ENCODE data around the gene FAM174A. TPM values are rescaled to one million over a fixed set of nuclear protein-coding genes. Genes with fewer than 3 reads are reported as not detected.

FAM174A gene
- total and polyA plus RNA-seq, 2 experiments from 2014 or later, result 25.1 to 29.0 TPM

- H2AFZ ChIP-seq, result no peak overlapping the region
- TF ChIP-seq, protein P1, sequence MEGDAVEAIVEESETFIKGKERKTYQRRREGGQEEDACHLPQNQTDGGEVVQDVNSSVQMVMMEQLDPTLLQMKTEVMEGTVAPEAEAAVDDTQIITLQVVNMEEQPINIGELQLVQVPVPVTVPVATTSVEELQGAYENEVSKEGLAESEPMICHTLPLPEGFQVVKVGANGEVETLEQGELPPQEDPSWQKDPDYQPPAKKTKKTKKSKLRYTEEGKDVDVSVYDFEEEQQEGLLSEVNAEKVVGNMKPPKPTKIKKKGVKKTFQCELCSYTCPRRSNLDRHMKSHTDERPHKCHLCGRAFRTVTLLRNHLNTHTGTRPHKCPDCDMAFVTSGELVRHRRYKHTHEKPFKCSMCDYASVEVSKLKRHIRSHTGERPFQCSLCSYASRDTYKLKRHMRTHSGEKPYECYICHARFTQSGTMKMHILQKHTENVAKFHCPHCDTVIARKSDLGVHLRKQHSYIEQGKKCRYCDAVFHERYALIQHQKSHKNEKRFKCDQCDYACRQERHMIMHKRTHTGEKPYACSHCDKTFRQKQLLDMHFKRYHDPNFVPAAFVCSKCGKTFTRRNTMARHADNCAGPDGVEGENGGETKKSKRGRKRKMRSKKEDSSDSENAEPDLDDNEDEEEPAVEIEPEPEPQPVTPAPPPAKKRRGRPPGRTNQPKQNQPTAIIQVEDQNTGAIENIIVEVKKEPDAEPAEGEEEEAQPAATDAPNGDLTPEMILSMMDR (IDR thresholded peaks at IDR 0.05; ENCODE audit: poor library complexity), result no peak
- TF ChIP-seq EZH2 (IDR thresholded peaks at IDR 0.05; ENCODE audit: borderline replicate concordance) (no peak), EZH2phosphoT487 (IDR thresholded peaks at IDR 0.05; ENCODE audit: low read depth, severe bottlenecking, unreplicated experiment) (no peak)
- H3K4me1 ChIP-seq (ENCODE audit: insufficient read depth), result no peaks in the 10 kb centered on the region
- WGBS (ENCODE audit: low lambda C conversion rate, missing lambda C conversion rate), result 90% methylated on average over 2 of the region's 2 CpGs
- no peaks in the 10 kb centered on the region for H3K36me3 ChIP-seq (replicated peaks; ENCODE audit: insufficient read depth, low read depth)
- DNase-seq (ENCODE audit: low spot score), result no peak
- no peak overlapping the region for H3K4me2 ChIP-seq
- H3K27ac ChIP-seq, result no peak overlapping the region
- no peaks in the 10 kb centered on the region for H3K9me2 ChIP-seq (replicated peaks; ENCODE audit: insufficient read depth)
- H4K20me1 ChIP-seq (ENCODE audit: insufficient read depth, poor library complexity, severe bottlenecking), result no peaks in the 10 kb centered on the region
- no peak overlapping the region for H3K4me3 ChIP-seq
- H3K9me3 ChIP-seq (ENCODE audit: low read depth), result no peaks in the 10 kb centered on the region
- no peaks in the 10 kb centered on the region for H3K79me2 ChIP-seq
- H3K27me3 ChIP-seq, result no peaks in the 10 kb centered on the region
These were observed 39.5 kb downstream of the FAM174A start for GRCh38 chr5:100574716-100575115.

- DNase-seq (ENCODE audit: low spot score), result no peak
These were observed 40.6 kb downstream of the FAM174A start for GRCh38 chr5:100575815-100576214.

DNA sequence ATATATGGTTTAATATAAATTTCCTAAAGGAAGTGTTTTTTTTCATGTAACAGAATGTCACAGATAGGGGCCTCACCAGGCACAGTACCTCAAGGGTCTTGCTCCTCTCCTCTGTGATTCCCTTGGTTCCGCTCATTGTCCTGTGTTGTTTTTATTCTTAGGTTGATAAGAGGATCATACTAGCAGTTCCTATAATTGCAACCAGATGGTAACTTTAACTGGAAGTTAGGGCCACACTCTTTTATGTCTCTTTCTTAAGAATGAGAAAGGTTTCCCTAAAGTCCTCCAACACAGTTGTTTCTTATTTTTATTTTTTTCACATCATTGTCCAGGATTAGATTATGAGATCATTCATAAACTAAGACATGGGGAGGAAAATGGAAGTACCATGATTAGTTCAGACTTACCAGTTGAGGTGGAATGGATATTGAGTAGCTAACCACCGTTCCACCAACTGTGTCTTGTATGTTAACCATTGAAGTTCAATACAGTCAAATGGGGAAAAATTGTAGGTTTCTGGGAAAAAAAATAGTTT, 41.1 kb downstream of the FAM174A start:
- Histone ChIP-seq H3K27me3 (no peaks in the 10 kb centered on the region), H3K9me2 (replicated peaks; ENCODE audit: insufficient read depth) (no peaks in the 10 kb centered on the region), H3K4me2 (no peak overlapping the region), H4K20me1 (ENCODE audit: insufficient read depth, poor library complexity, severe bottlenecking) (no peaks in the 10 kb centered on the region), H3K4me3 (no peak overlapping the region), H3K79me2 (no peaks in the 10 kb centered on the region), H3K27ac (no peak overlapping the region), H3K9me3 (ENCODE audit: low read depth) (no peaks in the 10 kb centered on the region), H3K36me3 (replicated peaks; ENCODE audit: insufficient read depth, low read depth) (no peaks in the 10 kb centered on the region), H3K4me1 (ENCODE audit: insufficient read depth) (no peaks in the 10 kb centered on the region), H2AFZ (no peak overlapping the region)
- WGBS (ENCODE audit: low lambda C conversion rate, missing lambda C conversion rate), result 62% methylated on average over 2 of the region's 2 CpGs
- no peak for DNase-seq (ENCODE audit: low spot score)
- TF ChIP-seq EZH2phosphoT487 (IDR thresholded peaks at IDR 0.05; ENCODE audit: low read depth, severe bottlenecking, unreplicated experiment), result no peak
- TF ChIP-seq EZH2 (IDR thresholded peaks at IDR 0.05; ENCODE audit: borderline replicate concordance), result no peak
- TF ChIP-seq, protein P1 (IDR thresholded peaks at IDR 0.05; ENCODE audit: poor library complexity), result no peak

More at GRCh38 chr5:100575815-100576214, 40.6 kb downstream of the FAM174A start:
- no peaks in the 10 kb centered on the region for H3K4me1 ChIP-seq (ENCODE audit: insufficient read depth)
- no peak overlapping the region for H3K4me3 ChIP-seq
- H3K27me3 ChIP-seq, result no peaks in the 10 kb centered on the region
- no peaks in the 10 kb centered on the region for H4K20me1 ChIP-seq (ENCODE audit: insufficient read depth, poor library complexity, severe bottlenecking)
- no peaks in the 10 kb centered on the region for H3K9me3 ChIP-seq (ENCODE audit: low read depth)
- no peak overlapping the region for H3K27ac ChIP-seq
- H2AFZ ChIP-seq, result no peak overlapping the region
- no peaks in the 10 kb centered on the region for H3K36me3 ChIP-seq (replicated peaks; ENCODE audit: insufficient read depth, low read depth)
- H3K9me2 ChIP-seq (replicated peaks; ENCODE audit: insufficient read depth), result no peaks in the 10 kb centered on the region
- no peaks in the 10 kb centered on the region for H3K79me2 ChIP-seq
- no peak overlapping the region for H3K4me2 ChIP-seq
- no peak for TF ChIP-seq EZH2 (IDR thresholded peaks at IDR 0.05; ENCODE audit: borderline replicate concordance)
- no peak for TF ChIP-seq EZH2phosphoT487 (IDR thresholded peaks at IDR 0.05; ENCODE audit: low read depth, severe bottlenecking, unreplicated experiment)
- TF ChIP-seq, protein P1 (IDR thresholded peaks at IDR 0.05; ENCODE audit: poor library complexity), result no peak

DNA sequence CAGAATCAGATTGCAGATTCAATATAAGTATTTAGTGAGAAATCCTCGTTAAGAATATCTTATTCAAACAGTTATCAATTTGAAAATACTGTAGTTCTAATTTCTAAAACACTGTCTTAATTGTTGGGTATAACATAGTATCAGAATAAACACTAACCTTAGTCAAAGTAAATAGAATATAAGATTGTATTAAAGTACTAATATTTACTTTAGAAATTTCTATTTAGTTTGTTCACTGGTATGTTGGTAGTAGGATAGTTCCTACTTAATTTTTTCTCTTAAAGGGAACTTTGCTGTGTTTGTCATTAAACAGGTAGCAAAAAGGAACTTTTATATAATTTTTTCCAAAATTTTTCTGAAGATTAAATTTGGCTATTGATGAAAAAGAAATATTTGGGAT, 42.3 kb downstream of the FAM174A start:
- Histone ChIP-seq H3K4me3 (no peak overlapping the region), H3K4me1 (ENCODE audit: insufficient read depth) (no peaks in the 10 kb centered on the region), H3K27ac (no peak overlapping the region), H3K9me3 (ENCODE audit: low read depth) (no peaks in the 10 kb centered on the region), H3K79me2 (no peaks in the 10 kb centered on the region), H3K9me2 (replicated peaks; ENCODE audit: insufficient read depth) (no peaks in the 10 kb centered on the region), H4K20me1 (ENCODE audit: insufficient read depth, poor library complexity, severe bottlenecking) (no peaks in the 10 kb centered on the region), H3K36me3 (replicated peaks; ENCODE audit: insufficient read depth, low read depth) (no peaks in the 10 kb centered on the region), H3K27me3 (no peaks in the 10 kb centered on the region), H3K4me2 (no peak overlapping the region), H2AFZ (no peak overlapping the region)
- TF ChIP-seq, protein P1 (IDR thresholded peaks at IDR 0.05; ENCODE audit: poor library complexity), result no peak
- TF ChIP-seq EZH2 (IDR thresholded peaks at IDR 0.05; ENCODE audit: borderline replicate concordance) (no peak), EZH2phosphoT487 (IDR thresholded peaks at IDR 0.05; ENCODE audit: low read depth, severe bottlenecking, unreplicated experiment) (no peak)
- WGBS (ENCODE audit: low lambda C conversion rate, missing lambda C conversion rate), result 82% methylated on average over 1 of the region's 1 CpG
- no peak for DNase-seq (ENCODE audit: low spot score)

All from hepatocyte (in vitro differentiated cells).